ACC112 (cell line): ENCODE results near the gene SLCO2A1.

Experiments
- H2AFZ ChIP-seq: fragments of 200-600 bp; sonication (generic); one replicate; pipeline ENCODE4 v1.6.0; 2017; ENCODE audit warnings: antibody characterized with exemption, low read length; ENCODE audit not compliant: unreplicated experiment
- H3K27ac ChIP-seq: fragments of 200-600 bp; sonication (generic); 2 replicates; pipeline ENCODE4 v1.5.1; 2014; ENCODE audit warnings: low read depth, mild to moderate bottlenecking, antibody characterized with exemption, low read length, moderate library complexity
- H3K27me3 ChIP-seq: fragments of 200-600 bp; sonication (generic); 2 replicates; pipeline ENCODE4 v1.6.1; 2014; ENCODE audit warnings: mild to moderate bottlenecking, antibody characterized with exemption, low read length, moderate library complexity, mixed read lengths; ENCODE audit not compliant: insufficient read depth
- H3K36me3 ChIP-seq: fragments of 200-600 bp; sonication (generic); 2 replicates; pipeline ENCODE4 v1.6.1; 2016; ENCODE audit warnings: mild to moderate bottlenecking, antibody characterized with exemption, low read length, moderate library complexity, mixed read lengths; ENCODE audit not compliant: insufficient read depth
- H3K4me1 ChIP-seq: fragments of 200-600 bp; sonication (generic); one replicate; pipeline ENCODE4 v1.6.1; 2016; ENCODE audit warnings: low read length, mixed read lengths; ENCODE audit not compliant: insufficient read depth, unreplicated experiment, control insufficient read depth
- H3K4me3 ChIP-seq: fragments of 200-600 bp; sonication (generic); 2 replicates; pipeline ENCODE4 v1.5.1; 2014; ENCODE audit warnings: mild to moderate bottlenecking, low read depth, low read length
- H3K79me2 ChIP-seq: fragments of 200-600 bp; sonication (generic); one replicate; pipeline ENCODE4 v1.6.0; 2016; ENCODE audit warnings: low read length; ENCODE audit not compliant: control insufficient read depth, unreplicated experiment, insufficient read depth

Gene SLCO2A1

DNA sequence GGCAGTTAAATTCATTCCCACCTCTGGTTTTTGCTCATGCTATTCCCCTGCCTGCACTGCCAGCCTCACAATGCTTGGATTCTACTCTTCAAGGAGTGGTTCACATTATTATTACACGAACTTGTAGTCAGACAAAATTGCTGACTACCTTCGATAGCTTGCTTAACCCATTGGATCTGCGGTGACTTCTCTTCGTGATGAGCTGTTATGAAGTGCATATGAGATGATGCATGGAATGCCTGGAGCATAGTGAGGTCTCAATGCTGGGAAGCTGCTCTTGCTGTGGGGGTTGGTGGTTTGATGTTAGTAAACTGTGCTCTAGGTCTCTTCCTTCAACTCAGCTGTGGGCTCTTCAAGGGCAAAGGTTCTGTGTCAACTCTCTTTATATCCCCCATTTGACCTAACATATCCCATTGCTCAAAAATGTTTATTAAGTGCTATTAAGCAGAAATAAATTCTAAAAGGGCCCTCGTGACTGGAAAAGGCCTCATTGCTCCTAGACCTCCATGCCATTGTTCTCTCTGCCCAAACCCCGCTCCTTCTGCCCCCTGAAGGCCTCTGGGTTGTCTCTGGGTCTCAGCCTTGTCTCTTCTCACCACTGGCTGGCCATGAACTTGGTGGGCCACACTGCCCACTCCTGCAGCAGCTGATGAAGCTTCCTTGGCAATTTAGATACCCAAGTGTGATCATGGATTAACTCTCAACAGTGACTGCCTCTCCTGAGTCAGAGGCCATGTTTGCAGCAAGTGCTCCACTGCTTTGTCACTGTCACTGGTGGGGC is 4.5 kb upstream of the SLCO2A1 start:
- Histone ChIP-seq H2AFZ (no peak overlapping the region), H3K27me3 (peaks cover under 1% of the 10 kb centered on the region; the same call in 1 of the 2 replicates), H3K36me3 (no peaks in the 10 kb centered on the region), H3K79me2 (no peaks in the 10 kb centered on the region), H3K4me1 (peaks cover 14% of the 10 kb centered on the region), H3K27ac (no peak overlapping the region), H3K4me3 (no peak overlapping the region)

DNA sequence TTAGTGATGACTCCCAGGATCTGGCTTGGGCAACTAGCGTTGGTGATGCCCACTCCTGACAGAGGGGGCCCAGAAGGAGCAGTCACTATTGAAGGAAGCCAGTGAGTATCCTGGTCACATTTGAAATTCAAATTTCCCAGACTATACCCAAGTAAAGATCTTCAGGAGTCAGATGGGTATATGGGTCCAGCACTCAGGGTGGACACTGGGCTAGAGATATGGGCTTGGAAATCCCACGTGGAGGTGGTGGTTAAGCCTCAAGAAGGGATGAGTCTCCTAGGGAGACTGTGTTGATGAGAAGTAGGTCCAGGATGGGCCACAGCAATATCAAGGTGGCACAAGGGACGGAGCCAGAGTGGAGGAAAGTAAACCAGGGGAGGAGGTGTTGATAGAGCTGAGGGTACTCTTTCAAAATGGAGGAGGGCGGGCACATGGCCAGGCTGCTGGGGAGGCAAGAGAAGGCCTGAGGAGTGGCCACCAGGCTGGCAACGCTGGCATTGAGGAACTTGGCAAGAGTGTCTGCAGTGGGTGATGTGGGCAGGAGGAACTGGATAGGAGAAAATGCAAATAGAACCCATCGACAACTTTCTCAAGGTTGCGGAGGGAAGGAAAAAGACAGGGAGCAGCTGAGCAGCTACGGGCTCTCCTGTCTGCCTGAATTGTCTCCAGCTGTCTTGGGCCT is 3.7 kb upstream of the SLCO2A1 start:
- no peak overlapping the region for H3K27ac ChIP-seq
- H3K4me3 ChIP-seq: no peak overlapping the region
- H3K4me1 ChIP-seq: peaks cover 18% of the 10 kb centered on the region
- H3K79me2 ChIP-seq: no peaks in the 10 kb centered on the region
- no peak overlapping the region for H2AFZ ChIP-seq
- H3K36me3 ChIP-seq: no peaks in the 10 kb centered on the region
- H3K27me3 ChIP-seq: peaks cover 7% of the 10 kb centered on the region

DNA sequence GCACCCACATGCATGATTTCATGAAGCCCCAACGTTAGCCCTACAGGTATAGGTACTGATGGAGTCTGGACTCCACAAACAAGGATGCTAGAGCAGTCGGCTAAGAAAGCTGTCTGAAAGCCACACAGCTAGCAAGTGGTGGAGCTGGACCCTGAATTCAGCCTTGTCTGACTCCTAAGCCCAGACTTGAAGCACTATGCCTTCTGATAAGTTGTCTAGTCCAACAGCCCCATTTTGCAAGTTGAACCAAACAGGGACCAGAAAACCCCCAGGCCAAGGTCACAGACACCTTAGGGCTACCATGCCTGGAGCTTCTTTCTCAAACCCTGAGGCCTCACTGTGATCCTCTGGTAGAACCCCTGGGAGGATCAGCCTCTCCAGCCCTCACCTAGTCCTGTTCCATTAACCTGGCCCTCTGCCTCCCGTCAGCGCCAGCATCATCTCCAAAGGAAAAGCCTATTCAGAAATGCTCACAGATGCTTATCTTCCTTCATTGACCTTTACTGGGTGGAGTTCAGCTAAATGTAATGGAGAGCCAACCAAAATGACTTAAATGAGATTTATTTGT is 1.7 kb upstream of the SLCO2A1 start:
- H3K27ac ChIP-seq: no peak overlapping the region
- H2AFZ ChIP-seq: no peak overlapping the region

DNA sequence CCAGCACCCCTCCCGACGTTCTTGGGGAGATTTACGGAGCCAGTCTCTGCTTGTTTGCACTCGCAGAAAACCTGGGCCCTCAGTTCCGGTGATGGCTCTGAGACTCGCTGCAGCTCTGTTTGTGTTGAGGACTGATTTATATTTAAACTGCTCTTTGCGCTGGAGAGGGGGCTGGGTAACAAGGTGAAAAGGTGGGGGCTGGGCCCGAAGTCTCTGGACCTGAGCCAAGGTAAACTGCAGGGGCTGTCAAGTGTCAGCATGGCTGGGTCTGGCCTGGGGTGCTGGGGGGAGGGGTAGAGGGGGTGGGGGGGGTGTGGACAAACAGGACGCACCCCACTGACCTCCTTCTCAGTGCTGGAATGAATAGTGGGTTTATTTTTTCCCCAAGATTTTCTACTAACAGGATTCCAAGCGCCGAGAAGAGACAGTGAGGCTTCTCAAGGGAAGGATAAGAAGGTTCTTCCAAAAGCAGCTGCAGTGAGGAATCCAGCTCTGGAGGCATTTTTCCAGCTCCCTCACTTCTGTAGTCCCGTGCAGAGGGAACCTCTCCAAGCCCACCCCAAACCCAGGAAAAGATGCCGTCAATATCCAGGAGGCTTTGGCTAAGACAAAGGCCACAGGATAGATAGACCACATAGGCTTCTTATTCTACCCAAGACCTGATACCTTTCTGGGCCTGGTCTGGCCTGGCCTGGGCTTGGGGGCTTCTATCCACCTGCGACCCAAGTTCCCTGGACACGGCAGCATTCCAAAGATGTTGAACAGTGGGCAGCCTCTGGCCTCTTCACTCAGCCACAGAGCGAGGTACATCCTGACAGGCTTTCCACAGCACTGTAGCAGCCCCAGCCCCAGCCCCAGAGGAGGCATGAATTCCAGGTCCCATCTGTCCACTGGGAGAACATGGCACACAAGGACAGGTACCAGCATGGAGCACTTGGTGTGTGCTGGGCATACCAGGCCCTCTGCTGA is 938 bp upstream of the SLCO2A1 start:
- H3K4me3 ChIP-seq: peak overlapping the region; percentile 87

More for the DNA sequence above, 1.7 kb upstream of the SLCO2A1 start:
- Histone ChIP-seq H3K27me3 (peaks cover 11% of the 10 kb centered on the region), H3K36me3 (no peaks in the 10 kb centered on the region), H3K79me2 (no peaks in the 10 kb centered on the region), H3K4me3 (no peak overlapping the region), H3K4me1 (peaks cover 14% of the 10 kb centered on the region)

DNA sequence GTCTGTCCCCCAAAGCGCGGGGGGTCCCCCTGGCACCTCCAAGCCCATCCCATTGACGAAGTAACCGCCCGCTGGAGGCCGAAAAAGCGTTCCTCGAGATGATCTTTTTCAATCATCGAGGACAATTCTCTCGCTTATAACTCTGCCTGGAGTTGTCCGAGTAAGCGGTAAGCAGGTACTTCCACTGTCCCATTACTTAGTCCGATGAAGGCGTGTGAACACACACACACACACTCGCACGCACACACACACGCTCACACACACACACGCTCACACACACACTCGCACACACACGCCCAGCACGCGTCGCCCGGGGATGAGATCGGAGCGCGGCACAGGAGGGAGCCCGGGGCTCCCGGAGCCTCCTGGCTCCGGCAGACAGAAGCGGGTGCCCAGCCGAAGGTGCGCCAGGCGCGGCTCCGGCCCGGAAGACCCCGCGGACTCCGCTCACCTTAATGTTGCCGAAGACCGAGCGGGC is 430 bp downstream of the SLCO2A1 start:
- H3K27ac ChIP-seq: no peak overlapping the region
- H3K4me1 ChIP-seq: peaks cover 4% of the 10 kb centered on the region
- H3K79me2 ChIP-seq: no peaks in the 10 kb centered on the region
- peak overlapping the region; percentile 65 for H2AFZ ChIP-seq
- peaks cover 11% of the 10 kb centered on the region for H3K27me3 ChIP-seq
- H3K4me3 ChIP-seq: peak overlapping the region; percentile 87
- H3K36me3 ChIP-seq: no peaks in the 10 kb centered on the region

More for the DNA sequence above, 938 bp upstream of the SLCO2A1 start:
- H3K36me3 ChIP-seq: no peaks in the 10 kb centered on the region
- H3K79me2 ChIP-seq: no peaks in the 10 kb centered on the region
- peaks cover 7% of the 10 kb centered on the region for H3K4me1 ChIP-seq
- no peak overlapping the region for H3K27ac ChIP-seq
- peak overlapping the region; percentile 65 for H2AFZ ChIP-seq
- H3K27me3 ChIP-seq: peaks cover 11% of the 10 kb centered on the region

DNA sequence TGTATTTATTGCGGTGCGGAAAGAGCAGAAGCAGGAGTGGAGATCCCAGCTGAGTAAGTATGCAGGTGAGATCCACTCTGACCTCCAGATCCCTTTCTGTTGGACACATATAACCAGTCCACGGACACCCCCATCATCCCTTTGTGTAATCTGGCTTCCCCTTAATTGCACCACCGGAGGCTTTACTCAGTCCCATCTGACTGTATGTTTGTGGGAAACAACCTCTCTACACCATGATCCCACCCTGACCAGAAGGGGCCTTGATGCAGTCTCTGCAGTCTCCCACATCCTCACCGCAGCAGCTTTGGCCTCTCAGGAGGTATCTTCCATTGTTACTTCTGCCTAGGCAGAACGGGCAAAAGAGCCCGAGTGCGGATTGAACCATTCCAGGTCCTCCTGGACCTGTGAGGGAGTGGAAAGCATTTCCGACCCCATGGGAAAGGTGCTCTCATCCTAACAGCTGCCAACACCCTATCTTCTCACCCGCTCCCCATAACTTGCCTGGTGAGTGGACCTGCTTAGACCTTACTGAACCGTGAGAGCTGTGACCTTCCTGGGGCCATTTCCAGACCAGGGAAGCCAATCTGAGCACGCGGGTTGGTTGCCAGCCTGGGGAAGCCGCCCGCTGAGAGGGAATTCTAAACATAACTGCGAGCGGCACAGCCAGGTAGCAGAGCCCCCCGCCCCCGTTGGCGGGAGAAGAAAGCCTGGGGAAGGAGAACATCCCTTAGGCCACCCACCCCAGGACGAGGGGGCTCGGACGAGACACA is 1.1 kb downstream of the SLCO2A1 start:
- H3K36me3 ChIP-seq: no peaks in the 10 kb centered on the region
- H3K4me1 ChIP-seq: peaks cover 4% of the 10 kb centered on the region
- H3K4me3 ChIP-seq: peak overlapping the region; percentile 87
- peaks cover 11% of the 10 kb centered on the region for H3K27me3 ChIP-seq
- peak overlapping the region; percentile 65 for H2AFZ ChIP-seq
- H3K27ac ChIP-seq: no peak overlapping the region
- H3K79me2 ChIP-seq: no peaks in the 10 kb centered on the region

DNA sequence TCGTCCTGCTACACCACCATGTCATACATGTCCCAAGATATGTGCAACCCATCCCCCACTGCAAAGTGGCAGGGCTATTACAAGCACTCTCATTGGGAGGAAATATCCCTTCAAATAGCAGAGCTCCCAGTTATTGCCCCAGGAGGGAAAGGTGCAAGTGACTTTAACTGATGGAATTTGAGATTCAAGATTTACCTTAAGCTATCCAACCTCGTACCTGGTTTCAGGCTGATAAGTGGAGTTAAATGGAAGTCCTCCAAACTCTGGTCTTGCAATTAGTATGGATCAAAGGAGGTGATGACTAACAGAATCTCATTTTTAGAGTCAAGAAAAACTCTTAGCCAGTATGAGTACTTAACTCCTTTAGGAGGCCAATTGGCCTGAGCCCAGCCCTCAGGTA is 2.1 kb downstream of the SLCO2A1 start:
- Histone ChIP-seq H3K4me1 (peaks cover 4% of the 10 kb centered on the region), H3K79me2 (no peaks in the 10 kb centered on the region), H2AFZ (no peak overlapping the region), H3K36me3 (no peaks in the 10 kb centered on the region), H3K27me3 (peaks cover 11% of the 10 kb centered on the region), H3K27ac (no peak overlapping the region), H3K4me3 (no peak overlapping the region)

DNA sequence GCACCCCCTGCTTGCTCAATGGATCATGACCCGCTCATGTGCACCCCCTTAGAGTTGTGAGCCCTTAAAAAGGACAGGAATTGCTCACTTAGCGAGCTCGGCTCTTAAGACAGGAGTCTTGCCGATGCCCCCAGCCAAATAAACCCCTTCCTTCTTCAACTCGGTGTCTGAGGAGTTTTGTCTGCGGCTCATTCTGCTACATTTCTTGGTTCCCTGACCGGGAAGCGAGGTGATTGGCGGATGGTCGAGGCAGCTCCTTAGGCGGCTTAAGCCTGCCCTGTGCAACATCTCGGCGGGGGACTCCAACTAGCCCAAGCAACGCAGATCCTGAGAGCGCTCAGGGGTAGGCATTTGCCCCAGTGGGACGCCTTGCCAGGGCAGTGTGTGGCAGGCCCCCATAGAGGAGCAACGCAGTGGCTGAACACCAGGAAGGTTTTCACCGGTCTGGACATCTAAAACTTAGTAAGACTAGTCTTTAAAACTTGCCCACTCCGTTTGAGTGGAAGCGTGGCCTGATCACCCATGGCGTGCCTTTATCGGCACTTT is 9.5 kb downstream of the SLCO2A1 start:
- no peak overlapping the region for H3K27ac ChIP-seq
- H2AFZ ChIP-seq: no peak overlapping the region

DNA sequence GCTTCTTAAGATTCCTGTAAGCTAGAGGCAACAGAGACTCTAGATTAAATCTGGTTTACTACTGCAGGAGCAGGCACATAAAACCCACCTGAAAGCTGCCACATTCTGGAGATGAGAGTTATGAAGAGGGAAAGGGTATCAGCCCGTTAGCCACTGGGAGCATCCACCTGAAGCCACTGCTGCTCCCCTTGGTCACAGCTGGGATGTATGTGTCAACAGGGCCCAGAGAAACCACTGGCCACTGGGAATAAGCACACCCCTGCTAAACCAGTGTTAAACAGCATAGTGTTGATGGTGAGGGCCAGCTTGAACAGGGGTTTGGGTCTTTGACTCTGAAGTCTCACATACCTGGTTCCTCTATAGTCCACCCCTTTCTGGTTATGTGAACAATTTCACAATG is 10.9 kb downstream of the SLCO2A1 start:
- Histone ChIP-seq H3K27me3 (no peaks in the 10 kb centered on the region), H3K36me3 (no peaks in the 10 kb centered on the region), H3K4me3 (no peak overlapping the region), H3K79me2 (no peaks in the 10 kb centered on the region), H3K27ac (no peak overlapping the region), H2AFZ (no peak overlapping the region), H3K4me1 (peaks cover 10% of the 10 kb centered on the region)

More for the DNA sequence above, 9.5 kb downstream of the SLCO2A1 start:
- no peaks in the 10 kb centered on the region for H3K36me3 ChIP-seq
- no peaks in the 10 kb centered on the region for H3K27me3 ChIP-seq
- no peaks in the 10 kb centered on the region for H3K79me2 ChIP-seq
- no peak overlapping the region for H3K4me3 ChIP-seq
- peaks cover 10% of the 10 kb centered on the region for H3K4me1 ChIP-seq
